ENCODE results near the gene SAMM50. TPM values are rescaled to one million over a fixed set of nuclear protein-coding genes. Genes with fewer than 3 reads are reported as not detected.

SAMM50 gene
- total RNA-seq, 1 donor from 2014 or later, result 48.0 TPM

DNA sequence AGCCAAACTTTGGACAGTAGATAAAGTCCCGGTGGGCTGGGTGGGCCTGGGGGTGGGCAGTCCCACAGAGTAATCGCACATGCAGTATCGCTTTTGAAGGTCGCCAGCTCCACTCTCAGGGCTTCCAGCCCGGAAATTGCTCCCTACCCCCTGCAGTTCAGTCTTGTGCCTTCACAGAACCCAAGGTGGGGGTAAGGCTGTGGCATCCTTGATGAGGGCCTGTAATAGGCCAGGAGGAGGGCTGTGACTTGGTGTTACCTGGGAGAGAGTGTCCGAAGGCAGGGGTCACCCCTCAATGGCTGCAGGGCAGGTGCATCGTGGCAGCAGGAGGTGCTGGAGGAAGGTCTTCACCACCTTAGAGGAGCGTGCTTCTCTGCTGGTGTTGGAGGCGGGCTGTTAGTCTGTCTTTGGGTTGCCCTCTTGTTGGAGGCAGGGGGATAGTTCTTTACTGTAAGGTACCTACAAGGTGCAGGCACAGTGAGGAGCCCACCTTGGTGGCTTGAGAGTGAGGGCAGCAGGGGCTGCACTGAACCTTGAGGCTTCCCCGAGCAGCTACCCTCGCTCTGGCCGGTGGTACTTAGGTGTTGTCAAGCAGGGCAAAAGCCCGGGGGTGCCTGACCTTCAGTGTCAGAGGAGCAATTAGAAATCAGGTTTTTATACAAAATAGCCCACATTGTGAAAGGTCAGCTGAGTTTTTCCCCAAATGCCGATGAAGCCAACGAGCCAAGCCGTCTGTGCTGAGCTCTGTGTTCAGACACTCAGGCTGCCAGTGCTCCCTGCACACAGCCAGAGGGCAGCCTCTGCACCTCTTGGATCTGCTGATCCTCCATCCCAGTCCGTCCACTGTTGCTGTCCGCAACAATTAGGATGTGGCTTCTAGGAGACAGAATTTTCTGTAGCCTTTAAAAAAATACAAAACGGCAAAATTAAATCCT is 21.9 kb downstream of the SAMM50 start:
- no peak for DNase-seq
- Mint-ChIP-seq H3K4me3 (ENCODE audit: unreplicated experiment) (no peak overlapping the region), H3K27me3 (ENCODE audit: unreplicated experiment) (peaks cover 2% of the 10 kb centered on the region), H3K4me1 (ENCODE audit: low read depth, unreplicated experiment) (no peaks in the 10 kb centered on the region), H3K36me3 (ENCODE audit: unreplicated experiment) (peaks cover 11% of the 10 kb centered on the region), H3K9me3 (ENCODE audit: unreplicated experiment) (peaks cover 4% of the 10 kb centered on the region), H3K27ac (ENCODE audit: unreplicated experiment) (no peak overlapping the region)
- TF ChIP-seq, protein P1, sequence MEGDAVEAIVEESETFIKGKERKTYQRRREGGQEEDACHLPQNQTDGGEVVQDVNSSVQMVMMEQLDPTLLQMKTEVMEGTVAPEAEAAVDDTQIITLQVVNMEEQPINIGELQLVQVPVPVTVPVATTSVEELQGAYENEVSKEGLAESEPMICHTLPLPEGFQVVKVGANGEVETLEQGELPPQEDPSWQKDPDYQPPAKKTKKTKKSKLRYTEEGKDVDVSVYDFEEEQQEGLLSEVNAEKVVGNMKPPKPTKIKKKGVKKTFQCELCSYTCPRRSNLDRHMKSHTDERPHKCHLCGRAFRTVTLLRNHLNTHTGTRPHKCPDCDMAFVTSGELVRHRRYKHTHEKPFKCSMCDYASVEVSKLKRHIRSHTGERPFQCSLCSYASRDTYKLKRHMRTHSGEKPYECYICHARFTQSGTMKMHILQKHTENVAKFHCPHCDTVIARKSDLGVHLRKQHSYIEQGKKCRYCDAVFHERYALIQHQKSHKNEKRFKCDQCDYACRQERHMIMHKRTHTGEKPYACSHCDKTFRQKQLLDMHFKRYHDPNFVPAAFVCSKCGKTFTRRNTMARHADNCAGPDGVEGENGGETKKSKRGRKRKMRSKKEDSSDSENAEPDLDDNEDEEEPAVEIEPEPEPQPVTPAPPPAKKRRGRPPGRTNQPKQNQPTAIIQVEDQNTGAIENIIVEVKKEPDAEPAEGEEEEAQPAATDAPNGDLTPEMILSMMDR (IDR thresholded peaks at IDR 0.05; ENCODE audit: partially characterized antibody, unreplicated experiment), result no peak

DNA sequence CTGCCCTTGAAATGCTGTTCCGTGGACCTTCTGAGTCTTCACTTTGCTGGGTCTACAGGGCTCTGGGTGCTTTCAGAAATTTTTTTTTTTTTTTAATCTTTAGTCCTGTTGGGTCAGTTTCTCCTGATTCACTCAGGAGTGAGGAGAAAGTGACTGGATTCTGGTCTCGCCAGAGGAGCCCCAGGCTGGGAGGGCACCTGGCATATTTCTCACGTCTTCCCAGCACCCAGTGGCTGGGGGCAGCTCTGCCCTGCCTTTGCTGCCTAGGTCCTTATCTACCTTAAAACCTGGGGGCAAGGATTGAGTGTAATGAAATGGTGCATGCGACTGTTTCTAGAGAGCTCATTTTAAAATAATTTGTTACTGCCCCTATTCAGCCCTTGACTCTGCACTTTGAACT is 23.3 kb downstream of the SAMM50 start:
- DNase-seq, result no peak
- no peak overlapping the region for H3K4me3 Mint-ChIP-seq (ENCODE audit: unreplicated experiment)
- TF ChIP-seq, protein P1 (IDR thresholded peaks at IDR 0.05; ENCODE audit: partially characterized antibody, unreplicated experiment), result no peak
- peaks cover 2% of the 10 kb centered on the region for H3K27me3 Mint-ChIP-seq (ENCODE audit: unreplicated experiment)
- H3K36me3 Mint-ChIP-seq (ENCODE audit: unreplicated experiment), result peaks cover 11% of the 10 kb centered on the region
- H3K4me1 Mint-ChIP-seq (ENCODE audit: low read depth, unreplicated experiment), result no peaks in the 10 kb centered on the region
- peaks cover 4% of the 10 kb centered on the region for H3K9me3 Mint-ChIP-seq (ENCODE audit: unreplicated experiment)
- no peak overlapping the region for H3K27ac Mint-ChIP-seq (ENCODE audit: unreplicated experiment)

DNA sequence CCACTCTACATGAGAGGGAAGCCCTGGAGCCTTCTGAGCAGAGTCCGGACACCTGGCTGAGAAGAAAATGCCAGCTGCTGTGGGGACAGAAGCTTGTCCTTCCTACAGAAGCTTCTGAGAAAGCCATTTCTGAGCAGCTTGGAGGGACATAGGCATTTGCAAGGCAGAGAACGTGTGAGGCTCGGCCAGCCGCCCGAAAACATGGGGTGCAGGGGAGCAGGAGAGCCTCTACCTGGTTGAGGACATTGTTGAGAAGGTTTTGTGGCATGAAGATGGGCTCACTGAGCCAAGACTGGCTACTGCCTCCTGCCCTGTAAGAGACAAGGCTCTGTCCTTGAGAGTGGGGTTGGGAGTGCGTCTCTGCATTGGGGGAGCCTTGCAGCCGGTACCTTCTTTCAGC is 25.3 kb downstream of the SAMM50 start:
- TF ChIP-seq, protein P1 (IDR thresholded peaks at IDR 0.05; ENCODE audit: partially characterized antibody, unreplicated experiment), result no peak
- H3K27me3 Mint-ChIP-seq (ENCODE audit: unreplicated experiment), result peaks cover 2% of the 10 kb centered on the region
- H3K36me3 Mint-ChIP-seq (ENCODE audit: unreplicated experiment), result peaks cover 11% of the 10 kb centered on the region
- no peak overlapping the region for H3K4me3 Mint-ChIP-seq (ENCODE audit: unreplicated experiment)
- H3K27ac Mint-ChIP-seq (ENCODE audit: unreplicated experiment), result no peak overlapping the region
- no peaks in the 10 kb centered on the region for H3K4me1 Mint-ChIP-seq (ENCODE audit: low read depth, unreplicated experiment)
- peaks cover 4% of the 10 kb centered on the region for H3K9me3 Mint-ChIP-seq (ENCODE audit: unreplicated experiment)
- DNase-seq, result no peak

DNA sequence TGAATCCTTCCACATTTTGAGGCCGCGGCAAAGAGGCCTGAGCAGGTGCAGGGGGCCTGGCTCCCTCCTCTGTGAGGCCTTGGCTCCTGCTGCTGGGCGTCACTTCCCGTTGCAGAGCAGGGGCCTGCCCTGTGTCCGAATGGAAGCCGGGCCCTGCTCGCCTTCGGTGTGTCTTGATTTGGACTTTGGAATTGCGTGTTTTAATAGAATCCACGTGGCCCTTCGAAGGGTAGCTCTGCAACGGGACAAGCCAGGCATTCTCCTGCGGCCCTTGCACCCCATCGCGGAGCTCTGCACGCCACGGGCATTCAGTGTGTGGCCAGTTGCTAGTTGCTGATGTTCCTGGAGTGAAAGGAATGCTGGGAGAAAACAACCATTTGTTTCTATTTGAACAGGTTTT is 25.8 kb downstream of the SAMM50 start:
- Mint-ChIP-seq H3K36me3 (ENCODE audit: unreplicated experiment) (peaks cover 11% of the 10 kb centered on the region), H3K27ac (ENCODE audit: unreplicated experiment) (no peak overlapping the region), H3K4me3 (ENCODE audit: unreplicated experiment) (no peak overlapping the region), H3K9me3 (ENCODE audit: unreplicated experiment) (peaks cover 4% of the 10 kb centered on the region), H3K4me1 (ENCODE audit: low read depth, unreplicated experiment) (no peaks in the 10 kb centered on the region), H3K27me3 (ENCODE audit: unreplicated experiment) (peaks cover 2% of the 10 kb centered on the region)
- no peak for DNase-seq
- TF ChIP-seq, protein P1 (IDR thresholded peaks at IDR 0.05; ENCODE audit: partially characterized antibody, unreplicated experiment), result no peak

DNA sequence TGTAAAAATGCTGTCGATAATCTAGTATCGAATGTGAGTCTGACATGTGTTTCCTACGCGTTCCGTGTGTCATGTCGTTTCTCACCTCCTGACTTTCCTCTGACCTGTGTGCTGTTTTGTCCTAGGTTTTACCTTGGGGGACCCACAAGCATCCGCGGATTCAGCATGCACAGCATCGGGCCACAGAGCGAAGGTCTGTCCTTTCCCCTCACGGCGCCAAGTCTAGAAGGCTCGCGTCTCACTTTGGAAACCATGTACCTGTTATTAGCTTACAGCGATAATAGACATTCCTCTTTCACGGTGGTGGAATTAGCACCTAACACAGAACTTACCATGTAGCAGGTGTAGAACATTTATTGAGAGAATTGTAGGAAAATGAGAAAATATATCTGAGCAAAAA is 28.6 kb downstream of the SAMM50 start:
- no peak for DNase-seq
- Mint-ChIP-seq H3K36me3 (ENCODE audit: unreplicated experiment) (peaks cover 11% of the 10 kb centered on the region), H3K27me3 (ENCODE audit: unreplicated experiment) (peaks cover 2% of the 10 kb centered on the region), H3K27ac (ENCODE audit: unreplicated experiment) (no peak overlapping the region), H3K9me3 (ENCODE audit: unreplicated experiment) (peaks cover 3% of the 10 kb centered on the region), H3K4me1 (ENCODE audit: low read depth, unreplicated experiment) (no peaks in the 10 kb centered on the region), H3K4me3 (ENCODE audit: unreplicated experiment) (no peak overlapping the region)
- TF ChIP-seq, protein P1 (IDR thresholded peaks at IDR 0.05; ENCODE audit: partially characterized antibody, unreplicated experiment), result no peak

Data from glutamatergic neuron (in vitro differentiated cells).